ENCODE data around the gene S100A2.

DNA sequence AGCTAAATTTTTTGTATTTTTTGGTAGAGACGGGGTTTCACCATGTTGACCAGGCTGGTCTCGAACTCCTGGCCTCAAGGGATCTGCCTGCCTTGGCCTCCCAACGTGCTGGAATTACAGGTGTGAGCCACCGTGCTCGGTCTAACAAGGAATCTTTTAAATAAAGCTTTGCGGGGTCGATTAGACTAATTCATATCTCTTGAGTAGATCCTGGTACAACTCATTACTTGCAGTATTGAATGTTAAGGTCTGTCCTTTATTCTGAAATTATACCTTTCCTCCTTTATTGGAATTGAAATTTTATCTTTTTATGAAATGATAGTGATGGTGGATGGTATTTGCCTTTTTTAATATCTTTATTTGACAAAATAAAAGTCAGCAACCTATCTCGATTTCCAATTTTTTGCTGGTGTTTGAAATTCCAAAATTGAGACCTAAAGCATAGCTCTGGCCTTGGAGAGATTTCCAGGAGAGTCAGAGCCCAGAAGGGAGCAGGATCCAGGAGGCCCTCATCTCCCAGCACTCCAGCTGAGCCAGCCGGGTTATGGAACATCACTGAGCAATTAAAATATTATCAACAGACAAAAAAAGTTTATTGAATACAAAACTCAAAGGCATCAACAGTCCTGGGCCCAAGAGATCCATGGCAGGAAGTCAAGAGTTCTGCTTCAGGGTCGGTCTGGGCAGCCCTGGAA, 4.7 kb downstream of the S100A2 start:
- TF ChIP-seq, protein P1, sequence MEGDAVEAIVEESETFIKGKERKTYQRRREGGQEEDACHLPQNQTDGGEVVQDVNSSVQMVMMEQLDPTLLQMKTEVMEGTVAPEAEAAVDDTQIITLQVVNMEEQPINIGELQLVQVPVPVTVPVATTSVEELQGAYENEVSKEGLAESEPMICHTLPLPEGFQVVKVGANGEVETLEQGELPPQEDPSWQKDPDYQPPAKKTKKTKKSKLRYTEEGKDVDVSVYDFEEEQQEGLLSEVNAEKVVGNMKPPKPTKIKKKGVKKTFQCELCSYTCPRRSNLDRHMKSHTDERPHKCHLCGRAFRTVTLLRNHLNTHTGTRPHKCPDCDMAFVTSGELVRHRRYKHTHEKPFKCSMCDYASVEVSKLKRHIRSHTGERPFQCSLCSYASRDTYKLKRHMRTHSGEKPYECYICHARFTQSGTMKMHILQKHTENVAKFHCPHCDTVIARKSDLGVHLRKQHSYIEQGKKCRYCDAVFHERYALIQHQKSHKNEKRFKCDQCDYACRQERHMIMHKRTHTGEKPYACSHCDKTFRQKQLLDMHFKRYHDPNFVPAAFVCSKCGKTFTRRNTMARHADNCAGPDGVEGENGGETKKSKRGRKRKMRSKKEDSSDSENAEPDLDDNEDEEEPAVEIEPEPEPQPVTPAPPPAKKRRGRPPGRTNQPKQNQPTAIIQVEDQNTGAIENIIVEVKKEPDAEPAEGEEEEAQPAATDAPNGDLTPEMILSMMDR (IDR thresholded peaks at IDR 0.05), result no peak
- TF ChIP-seq POLR2A (IDR thresholded peaks at IDR 0.05), result no peak

All from right lobe of liver (tissue), 4 donors.